GM12878 (cell line): Measurements from ENCODE around the gene TMEM171. TPM values are rescaled to one million over a fixed set of nuclear protein-coding genes. Genes with fewer than 3 reads are reported as not detected.

Source experiments
- ATAC-seq: fragments of 200-7000 bp; cut with Tn5 transposase; 3 replicates; pipeline ENCODE4 v1.9.1; 2020; ENCODE audit warnings: mild to moderate bottlenecking, moderate library complexity
- BruUV-seq: library from RNA; stranded (reverse); fragments of 400-500 nt; replicated peaks from 2 replicates; lab custom pipeline; 2021; lab: Mats Ljungman, UMichigan
- CTCF ChIA-PET: fragments of 300-600 bp; sonication (Branson Sonifier 250); formaldehyde crosslinking; extraction: SDS; loops from one replicate; lab custom pipeline; 2021; ENCODE audit warnings: inconsistent platforms; lab: Yijun Ruan, JAX
- POLR2A ChIA-PET: fragments of 350-600 bp; formaldehyde crosslinking; extraction: SDS; loops from one replicate; lab custom pipeline; 2021; ENCODE audit warnings: inconsistent platforms; lab: Charles Lee
- RAD21 ChIA-PET: fragments of 300-600 bp; sonication (Branson Sonifier 250); formaldehyde crosslinking; loops from one replicate; lab custom pipeline; 2023; ENCODE audit warnings: antibody characterized with exemption; ENCODE audit not compliant: unreplicated experiment; lab: Charles Lee
- SMC1A ChIA-PET: fragments of 300-600 bp; sonication (Branson Sonifier 250); formaldehyde crosslinking; loops from one replicate; lab custom pipeline; 2023; ENCODE audit not compliant: unreplicated experiment, uncharacterized antibody; lab: Charles Lee
- DNase-seq: peaks from one replicate; pipeline ENCODE4 v3.0.0-alpha.2; 2011; ENCODE audit warnings: low read depth, low spot score
- FAIRE-seq: peaks from 3 replicates; lab custom pipeline; 2011; peaks lifted over from hg19 to GRCh38; lab: Jason Lieb, UNC
- H2AFZ ChIP-seq: 2 replicates; pipeline ENCODE4 v1.6.0; 2011; ENCODE audit warnings: low read depth, low read length, control low read depth; ENCODE audit not compliant: control insufficient read depth
- H3K27ac ChIP-seq: 2 replicates; pipeline ENCODE4 v1.5.1; 2011; ENCODE audit warnings: control low read depth; ENCODE audit not compliant: control insufficient read depth, insufficient read depth
- H3K27me3 ChIP-seq, 2 experiments: replicated peaks in 1 of 2; 2 replicates each; pipeline versions ENCODE4 v1.6.0 to v1.6.1; 2011; ENCODE audit warnings: low read length in 1 of 2; ENCODE audit not compliant: control insufficient read depth in 2 of 2, insufficient read depth in 2 of 2
- H3K36me3 ChIP-seq, 2 experiments: 2 replicates each; pipeline ENCODE4 v1.5.1; 2011; ENCODE audit warnings: low read length in 1 of 2; ENCODE audit not compliant: control insufficient read depth in 2 of 2, insufficient read depth in 2 of 2
- H3K4me1 ChIP-seq: 2 replicates; pipeline ENCODE4 v1.6.1; 2011; ENCODE audit warnings: mild to moderate bottlenecking, low read length, moderate library complexity, mixed read lengths; ENCODE audit not compliant: control insufficient read depth, insufficient read depth
- H3K4me2 ChIP-seq: 2 replicates; pipeline ENCODE4 v1.6.0; 2011; ENCODE audit warnings: control low read depth; ENCODE audit not compliant: control insufficient read depth, insufficient read depth
- H3K4me3 ChIP-seq: fragments of 200-600 bp; sonication (generic); 2 replicates; pipeline ENCODE4 v1.5.1; 2016
- H3K79me2 ChIP-seq: 2 replicates; pipeline ENCODE4 v1.6.0; 2011; ENCODE audit warnings: low read length; ENCODE audit not compliant: control insufficient read depth, insufficient read depth
- H3K9ac ChIP-seq: 2 replicates; pipeline ENCODE4 v1.8.0; 2011; ENCODE audit warnings: low read length, control low read depth, mixed read lengths; ENCODE audit not compliant: control insufficient read depth, insufficient read depth
- H3K9me3 ChIP-seq: replicated peaks from 3 replicates; pipeline ENCODE4 v1.5.1; 2011; ENCODE audit warnings: mild to moderate bottlenecking, low read length; ENCODE audit not compliant: control insufficient read depth, insufficient read depth
- H4K20me1 ChIP-seq: 2 replicates; pipeline ENCODE4 v1.6.0; 2011; ENCODE audit not compliant: control insufficient read depth, insufficient read depth
- BCL11A ChIP-seq: IDR thresholded peaks from 2 replicates; pipeline ENCODE4 v1.6.1; 2011; ENCODE audit warnings: low read depth, low read length
- CBFB ChIP-seq: IDR thresholded peaks from 2 replicates; pipeline ENCODE4 v1.6.1; 2016; ENCODE audit warnings: antibody characterized with exemption, low read depth
- CHD4 ChIP-seq: fragments of 200-600 bp; sonication (generic); IDR thresholded peaks from 2 replicates; pipeline ENCODE4 v1.6.1; 2016; ENCODE audit warnings: mild to moderate bottlenecking
- FOS ChIP-seq: IDR thresholded peaks from 3 replicates; pipeline ENCODE4 v1.6.1; 2011; ENCODE audit warnings: borderline replicate concordance; ENCODE audit not compliant: insufficient read length; ENCODE audit errors: extremely low read depth
- GATAD2B ChIP-seq: fragments of 450-650 bp; conservative IDR thresholded peaks from 2 replicates; pipeline ENCODE4 v1.6.1; 2017; ENCODE audit warnings: low read depth, mild to moderate bottlenecking, moderate library complexity
- HCFC1 ChIP-seq: fragments of 150-350 bp; IDR thresholded peaks from 2 replicates; pipeline ENCODE4 v1.6.1; 2014; ENCODE audit warnings: low read length
- HDGF ChIP-seq: fragments of 450-650 bp; IDR thresholded peaks from 2 replicates; pipeline ENCODE4 v1.6.1; 2016; ENCODE audit warnings: antibody characterized with exemption
- JUND ChIP-seq: IDR thresholded peaks from 2 replicates; pipeline ENCODE4 v1.6.1; 2012; ENCODE audit warnings: low read depth, mild to moderate bottlenecking, low read length, improper control_type of control experiment, moderate library complexity
- NFYA ChIP-seq: IDR thresholded peaks from 2 replicates; pipeline ENCODE4 v1.6.1; 2011; ENCODE audit warnings: low read depth, mild to moderate bottlenecking, low read length, improper control_type of control experiment, borderline replicate concordance
- NFYB ChIP-seq: IDR thresholded peaks from 2 replicates; pipeline ENCODE4 v1.6.1; 2011; ENCODE audit warnings: low read depth, mild to moderate bottlenecking, low read length, improper control_type of control experiment, moderate library complexity; ENCODE audit not compliant: insufficient read depth
- SIX5 ChIP-seq: IDR thresholded peaks from 2 replicates; pipeline ENCODE4 v1.6.1; 2011; ENCODE audit warnings: mild to moderate bottlenecking, low read depth, low read length, moderate library complexity; ENCODE audit not compliant: severe bottlenecking
- SUPT20H ChIP-seq: IDR thresholded peaks from 2 replicates; pipeline ENCODE4 v1.6.1; 2011; ENCODE audit warnings: low read depth, mild to moderate bottlenecking, low read length, moderate library complexity, borderline replicate concordance; ENCODE audit not compliant: control insufficient read depth
- TBL1XR1 ChIP-seq: IDR thresholded peaks from 2 replicates; pipeline ENCODE4 v1.6.1; 2012; ENCODE audit warnings: low read depth, low read length, improper control_type of control experiment
- ZBED1 ChIP-seq: IDR thresholded peaks from 2 replicates; pipeline ENCODE4 v1.6.1; 2016; ENCODE audit warnings: borderline replicate concordance
- ZNF384 ChIP-seq: IDR thresholded peaks from 2 replicates; pipeline ENCODE4 v1.6.1; 2012; ENCODE audit warnings: low read depth, mild to moderate bottlenecking, low read length, improper control_type of control experiment, borderline replicate concordance
- WGBS: methylation state at CpG from one replicate; pipeline ENCODE4 v1.1.6; 2016; ENCODE audit warnings: low lambda C conversion rate; ENCODE audit not compliant: insufficient replicate concordance, insufficient coverage; ENCODE audit errors: missing lambda C conversion rate; 5-methylcytosine and 5-hydroxymethylcytosine counted together
- in situ Hi-C: fragments of 300-500 bp; cut with MboI; formaldehyde crosslinking; loops from 9 replicates; pipeline ENCODE4 v1.14.3; 2018; ENCODE audit warnings: mixed read lengths
- intact Hi-C: fragments of 100-400 bp; cut with micrococcal nuclease; formaldehyde crosslinking; loops from one replicate; pipeline ENCODE4 v1.14.2; 2022; ENCODE audit not compliant: unreplicated experiment
- polyA plus RNA-seq, 11 experiments: library from polyadenylated mRNA; depleted of rRNA in 4 of 11; unstranded in 6 of 11; stranded (reverse) in 5 of 11; fragments of >200 nt; fragmentation: Nextera tagmentation in 4 of 11; fragmentation: Illumina TruSeq in 1 of 11; extraction: Ambion mirVana in 4 of 11; extraction: Trizol in 1 of 11; gene quantifications; 1 replicate in 1 of 11; 2 replicates in 10 of 11; pipeline versions ENCODE4 v1.2.1 to v1.2.3, GENCODE V29; 2011 to 2016; ENCODE audit warnings: inconsistent platforms in 2 of 11, missing spikeins in 2 of 11, low read depth in 1 of 11
- total RNA-seq, 4 experiments: library from RNA; depleted of rRNA in 3 of 4; stranded (reverse); fragments of >200 nt in 3 of 4; fragmentation: Illumina TruSeq in 1 of 4; extraction: Trizol in 1 of 4; gene quantifications; 2 replicates each; pipeline versions ENCODE4 v1.2.1 to v1.2.3, GENCODE V29; 2013 to 2021
- TF ChIP-seq, protein P1 (sequence below): IDR thresholded peaks from 2 replicates; pipeline ENCODE4 v1.6.1; 2012; ENCODE audit warnings: low read depth, low read length, improper control_type of control experiment

The TMEM171 gene
- total and polyA plus RNA-seq, 10 of the 15 experiments (the other 5 are each of a cell fraction or from before 2014, with no cell fraction given), result not detected

DNA sequence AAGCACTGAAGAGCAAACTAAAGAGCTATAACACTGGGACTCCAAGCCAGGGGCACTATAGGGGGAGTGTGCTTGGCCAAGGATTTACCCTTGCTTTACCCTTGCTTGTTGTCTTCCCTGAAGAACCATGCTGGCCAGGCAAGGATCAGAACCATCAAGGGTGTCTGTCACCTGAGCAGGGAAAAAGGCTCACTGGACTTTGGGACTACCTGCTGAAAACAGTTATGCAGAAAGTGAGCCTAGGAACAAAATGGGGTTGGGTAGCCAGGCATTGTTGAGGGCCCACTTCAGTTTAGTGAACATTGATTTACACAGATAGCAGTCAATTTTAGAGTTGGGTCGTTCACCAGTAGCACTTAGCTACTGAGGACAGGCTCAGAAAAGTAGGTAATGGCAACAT, 8.0 kb upstream of the TMEM171 start:
- intact Hi-C loops (no loop called here), in situ Hi-C loops (no loop called here)
- 0% methylated on average over 1 of the region's 1 CpG for WGBS
- POLR2A ChIA-PET, result no interaction called here
- H3K9ac ChIP-seq, result no peak overlapping the region
- no peaks in the 10 kb centered on the region for H3K36me3 ChIP-seq
- FAIRE-seq (no peak), DNase-seq (no peak), ATAC-seq (no peak)
- no peak for TF ChIP-seq ZNF384
- no peak for TF ChIP-seq SIX5
- TF ChIP-seq CBFB, result no peak
- TF ChIP-seq BCL11A, result no peak
- no peak for TF ChIP-seq NFYA
- no peak for TF ChIP-seq HDGF
- TF ChIP-seq, protein P1, sequence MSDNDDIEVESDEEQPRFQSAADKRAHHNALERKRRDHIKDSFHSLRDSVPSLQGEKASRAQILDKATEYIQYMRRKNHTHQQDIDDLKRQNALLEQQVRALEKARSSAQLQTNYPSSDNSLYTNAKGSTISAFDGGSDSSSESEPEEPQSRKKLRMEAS, result no peak
- no peak for TF ChIP-seq JUND
- TF ChIP-seq FOS, result no peak
- TF ChIP-seq SUPT20H, result no peak
- no peak for TF ChIP-seq HCFC1
- no peak for TF ChIP-seq TBL1XR1
- TF ChIP-seq NFYB, result no peak
- TF ChIP-seq CHD4, result no peak
- no peak for TF ChIP-seq GATAD2B
- TF ChIP-seq ZBED1, result no peak
- BruUV-seq, result no TSS peak
- RAD21 ChIA-PET, result no interaction called here
- no peak overlapping the region for H2AFZ ChIP-seq
- no peaks in the 10 kb centered on the region for H3K9me3 ChIP-seq
- H3K4me1 ChIP-seq, result no peaks in the 10 kb centered on the region
- no peaks in the 10 kb centered on the region for H4K20me1 ChIP-seq
- H3K27ac ChIP-seq, result no peak overlapping the region
- no peak overlapping the region for H3K4me2 ChIP-seq
- SMC1A ChIA-PET, result no interaction called here
- peaks cover 0 to 2% of the 10 kb centered on the region in 2 experiments; a peak in 2 of 4 replicates for H3K27me3 ChIP-seq
- H3K79me2 ChIP-seq, result no peaks in the 10 kb centered on the region
- CTCF ChIA-PET, result interaction anchor here (1.5 kb wide), 1 partner anchor 27 kb away, joined by 3 read pairs; no protein-coding TSS in a partner anchor
- no peak overlapping the region for H3K4me3 ChIP-seq
